ENCODE data around the gene PIK3R3. TPM values are rescaled to one million over a fixed set of nuclear protein-coding genes. Genes with fewer than 3 reads are reported as not detected.

Gene PIK3R3
- total and polyA plus RNA-seq, 11 donors = 11.8 to 54.1 (median 41.9) TPM

GRCh38 chr1:46168477-46168876, 36.0 kb upstream of the PIK3R3 start:
- ATAC-seq (no peak), DNase-seq (no peak)
- intact Hi-C loops (cut with DNase I) = loop anchor here in 2 of 10 donors (5.0 kb wide), 2 partner anchors 36 to 86 kb away; partner anchors contain the start of gene PIK3R3 (in 1 of the 2)
- Histone ChIP-seq H3K27me3 (peaks cover 0 to 5% (median 0%) of the 10 kb centered on the region in 9 donors), H3K36me3 (no peaks in the 10 kb centered on the region), H3K4me1 (peaks cover 7 to 73% (median 49%) of the 10 kb centered on the region in 12 donors), H3K9me3 (no peaks in the 10 kb centered on the region), H3K27ac (peak overlapping the region in 10 of 12 donors; percentile 74 to 98 (median 90)), H3K4me3 (no peak overlapping the region)
- no peak for TF ChIP-seq CTCF (IDR thresholded peaks at IDR 0.05)
- TF ChIP-seq POLR2A (IDR thresholded peaks at IDR 0.05) = no peak
- 79 to 90% (median 85%) methylated on average over 1 of the region's 1 CpG for WGBS, 4 donors

DNA sequence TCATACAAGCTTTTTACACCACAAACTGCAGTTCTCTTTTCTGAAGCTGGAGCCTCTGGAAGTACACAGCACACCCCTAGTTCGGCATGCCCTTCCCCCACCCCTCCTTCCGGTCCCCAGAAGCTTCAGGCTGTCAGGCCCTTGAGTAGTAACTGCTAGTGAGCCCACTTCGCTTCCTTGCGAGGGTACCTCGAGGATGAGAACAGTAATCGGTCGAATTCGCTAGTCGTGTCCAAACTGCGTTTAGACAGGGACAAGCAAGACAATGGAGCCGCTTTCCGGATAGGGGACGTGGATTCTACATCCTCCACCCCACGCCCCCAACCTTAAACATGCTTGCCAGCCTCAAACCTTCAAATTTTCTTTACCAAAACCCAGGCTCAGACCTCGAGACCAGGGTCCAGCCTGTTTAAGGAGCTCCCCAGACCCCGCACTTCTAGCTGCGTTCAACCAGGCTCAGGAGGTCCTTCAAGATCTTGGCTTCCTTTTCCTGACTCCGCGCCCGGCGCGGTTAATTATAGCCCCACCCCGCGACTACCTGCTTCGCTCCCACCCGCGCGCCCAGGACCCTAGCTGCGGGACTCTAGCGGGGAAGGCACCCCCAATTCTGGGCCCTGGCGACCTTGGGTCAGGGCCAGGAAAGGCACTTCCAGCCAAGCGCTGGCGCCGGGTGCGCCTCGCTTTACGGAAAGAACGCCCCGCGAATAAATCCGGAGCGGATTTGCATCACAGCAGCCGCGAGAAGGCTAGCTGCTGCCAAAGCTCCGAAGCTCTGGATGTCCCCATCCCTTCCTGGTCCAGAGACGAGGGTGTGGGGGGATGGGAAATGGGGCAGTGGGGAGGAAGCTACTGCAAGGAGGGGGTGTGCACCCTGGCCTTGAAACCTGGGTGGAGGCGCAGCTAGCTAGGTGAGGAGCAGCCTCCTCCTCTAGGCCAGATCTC, 34.4 kb upstream of the PIK3R3 start:
- intact Hi-C loops (cut with DNase I) = loop anchor here in 7 of 10 donors (1.0 to 5.0 kb wide), 5 partner anchors 32 to 84 kb away; partner anchors contain the start of gene PIK3R3 (in 3 of the 7)
- ATAC-seq = peak; percentile 71 to 86 (median 76)

GRCh38 chr1:46160212-46160611, 27.8 kb upstream of the PIK3R3 start:
- Histone ChIP-seq H3K27ac (no peak overlapping the region), H3K27me3 (no peaks in the 10 kb centered on the region), H3K4me1 (peaks cover 0 to 6% (median 0%) of the 10 kb centered on the region in 12 donors), H3K36me3 (no peaks in the 10 kb centered on the region), H3K4me3 (no peak overlapping the region), H3K9me3 (no peaks in the 10 kb centered on the region)
- TF ChIP-seq POLR2A (IDR thresholded peaks at IDR 0.05) = no peak
- 93 to 98% (median 95%) methylated on average over 1 of the region's 1 CpG for WGBS, 4 donors
- no peak for DNase-seq
- ATAC-seq = no peak
- intact Hi-C loops (cut with DNase I) = no loop called here

More for the DNA sequence above, 34.4 kb upstream of the PIK3R3 start:
- peak overlapping the region in 11 of 12 donors; percentile 10 to 63 (median 53) for H3K4me3 ChIP-seq
- H3K9me3 ChIP-seq = no peaks in the 10 kb centered on the region
- H3K4me1 ChIP-seq = peaks cover 0 to 56% (median 35%) of the 10 kb centered on the region in 12 donors
- no peaks in the 10 kb centered on the region for H3K36me3 ChIP-seq
- peaks cover 0 to 5% (median 0%) of the 10 kb centered on the region in 9 donors for H3K27me3 ChIP-seq
- peak; percentile 78 to 86 (median 84) for DNase-seq
- TF ChIP-seq CTCF (IDR thresholded peaks at IDR 0.05) (no peak), POLR2A (IDR thresholded peaks at IDR 0.05) (peak in 1 of 2 donors; percentile 24)
- peak overlapping the region; percentile 74 to 98 (median 88) for H3K27ac ChIP-seq
- 12 to 23% (median 16%) methylated on average over 40 to 47 of the region's 47 CpGs for WGBS, 4 donors

GRCh38 chr1:46159516-46159915, 27.1 kb upstream of the PIK3R3 start:
- H3K9me3 ChIP-seq = no peaks in the 10 kb centered on the region
- intact Hi-C loops (cut with DNase I) = no loop called here

More at GRCh38 chr1:46159516-46159915, 27.1 kb upstream of the PIK3R3 start:
- Histone ChIP-seq H3K4me1 (no peaks in the 10 kb centered on the region), H3K4me3 (no peak overlapping the region), H3K27me3 (no peaks in the 10 kb centered on the region), H3K36me3 (no peaks in the 10 kb centered on the region), H3K27ac (no peak overlapping the region)
- ATAC-seq (no peak), DNase-seq (no peak)
- 62 to 76% (median 68%) methylated on average over 3 of the region's 3 CpGs for WGBS, 4 donors
- TF ChIP-seq POLR2A (IDR thresholded peaks at IDR 0.05) (no peak), CTCF (IDR thresholded peaks at IDR 0.05) (no peak)
